Stimulated activated CD8-positive, alpha-beta memory T cell treated with anti-CD3 and anti-CD28 coated beads, Interleukin-4, amount 100 ng/mL, for 1 hour (primary cell): ENCODE results near the gene YKT6.
A peak's percentile ranks its signal among the peaks of the same experiment; 100 is the strongest.

Experiments used
- DNase-seq, 2 donors: peaks; one replicate each; pipeline ENCODE4 v3.0.0-alpha.2; 2020; ENCODE audit warnings: low read depth in 2 of 2, low spot score in 1 of 2

Gene YKT6

DNA sequence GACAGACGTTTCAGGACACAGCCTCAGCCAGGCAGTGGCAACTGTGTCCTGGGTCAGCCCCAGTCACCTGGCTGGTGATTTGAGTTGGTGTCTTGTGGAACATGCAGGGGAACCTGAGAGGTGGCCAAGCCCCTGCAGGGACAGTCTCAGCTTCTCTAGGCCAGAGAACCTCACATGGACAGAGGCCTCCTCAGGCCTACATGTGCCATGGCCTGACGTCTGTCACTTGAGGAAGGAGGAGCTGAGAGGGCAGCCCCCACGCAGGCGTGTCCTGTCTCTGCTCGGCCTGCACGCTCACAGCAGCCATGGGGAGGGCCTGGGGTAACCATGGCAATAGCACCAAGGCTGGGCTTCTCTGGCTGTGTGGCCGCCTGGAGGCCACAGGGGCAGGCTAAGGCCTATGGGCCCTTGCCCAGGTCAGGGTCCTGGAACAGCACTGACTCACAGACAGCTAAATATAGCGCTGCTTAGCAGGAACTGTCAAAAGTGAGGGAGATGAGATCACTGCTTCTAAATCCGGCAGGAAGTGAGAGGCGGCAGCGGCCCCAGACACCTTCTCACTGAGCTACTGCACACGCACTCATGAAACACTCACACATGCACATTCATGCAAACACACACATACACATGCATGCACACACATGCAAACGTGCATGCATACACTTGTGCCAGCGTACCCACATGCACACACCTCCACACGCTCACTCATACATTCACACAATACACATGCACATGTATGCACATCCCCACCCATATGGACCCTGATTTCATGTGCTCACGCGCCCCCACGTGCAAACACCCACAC is 57.0 kb downstream of the YKT6 start:
- DNase-seq: peak in 1 of 2 donors; percentile 31

DNA sequence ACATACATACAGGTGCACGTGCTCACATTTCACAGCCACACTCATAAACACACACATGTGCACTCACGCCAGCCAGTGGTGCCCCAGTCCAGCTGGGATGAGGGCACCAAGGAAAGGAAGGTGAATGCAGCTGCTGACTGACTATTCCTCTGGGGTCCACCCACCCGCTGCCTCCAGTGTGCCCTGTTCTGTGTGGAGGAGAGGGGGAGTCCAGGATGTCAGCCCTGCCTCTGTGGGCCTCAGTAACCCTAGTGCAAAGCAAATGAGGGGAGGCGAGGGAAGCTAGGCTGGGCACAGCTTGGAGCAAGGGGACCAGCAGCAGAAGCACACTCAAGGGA is 57.6 kb downstream of the YKT6 start:
- DNase-seq: no peak

DNA sequence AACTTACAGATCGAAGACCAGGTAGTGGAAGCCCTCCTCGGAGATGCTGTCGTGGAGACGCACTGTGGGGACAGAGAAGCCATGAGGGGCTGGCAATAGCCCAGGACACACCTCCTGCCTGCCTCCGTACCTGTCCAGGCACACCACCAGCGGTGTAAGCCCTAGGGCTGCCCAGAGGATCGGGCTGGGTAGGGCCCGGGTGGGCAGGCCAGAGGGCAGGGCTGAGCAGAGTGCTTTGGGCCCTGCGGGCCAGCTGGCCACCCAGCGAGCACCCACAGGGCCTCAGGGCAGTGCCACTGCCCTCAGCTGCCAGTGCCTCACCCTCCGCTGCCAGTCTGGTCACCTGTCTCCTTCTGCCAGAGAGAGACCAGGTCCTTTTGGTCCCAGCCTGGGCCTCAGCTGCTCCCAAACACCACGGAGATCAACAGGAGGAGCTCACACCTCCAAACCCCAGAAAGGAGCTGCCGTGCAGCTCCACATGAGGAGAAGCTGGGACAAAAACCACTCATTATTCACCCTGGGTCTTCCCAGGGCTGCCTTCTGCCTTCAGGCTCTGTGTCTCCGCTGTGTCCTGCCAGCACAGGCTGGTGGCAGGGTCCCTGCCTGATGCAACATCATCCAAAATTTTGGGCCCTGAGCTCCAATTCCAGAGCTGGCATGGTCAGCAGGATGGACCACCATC is 58.2 kb downstream of the YKT6 start:
- no peak for DNase-seq

DNA sequence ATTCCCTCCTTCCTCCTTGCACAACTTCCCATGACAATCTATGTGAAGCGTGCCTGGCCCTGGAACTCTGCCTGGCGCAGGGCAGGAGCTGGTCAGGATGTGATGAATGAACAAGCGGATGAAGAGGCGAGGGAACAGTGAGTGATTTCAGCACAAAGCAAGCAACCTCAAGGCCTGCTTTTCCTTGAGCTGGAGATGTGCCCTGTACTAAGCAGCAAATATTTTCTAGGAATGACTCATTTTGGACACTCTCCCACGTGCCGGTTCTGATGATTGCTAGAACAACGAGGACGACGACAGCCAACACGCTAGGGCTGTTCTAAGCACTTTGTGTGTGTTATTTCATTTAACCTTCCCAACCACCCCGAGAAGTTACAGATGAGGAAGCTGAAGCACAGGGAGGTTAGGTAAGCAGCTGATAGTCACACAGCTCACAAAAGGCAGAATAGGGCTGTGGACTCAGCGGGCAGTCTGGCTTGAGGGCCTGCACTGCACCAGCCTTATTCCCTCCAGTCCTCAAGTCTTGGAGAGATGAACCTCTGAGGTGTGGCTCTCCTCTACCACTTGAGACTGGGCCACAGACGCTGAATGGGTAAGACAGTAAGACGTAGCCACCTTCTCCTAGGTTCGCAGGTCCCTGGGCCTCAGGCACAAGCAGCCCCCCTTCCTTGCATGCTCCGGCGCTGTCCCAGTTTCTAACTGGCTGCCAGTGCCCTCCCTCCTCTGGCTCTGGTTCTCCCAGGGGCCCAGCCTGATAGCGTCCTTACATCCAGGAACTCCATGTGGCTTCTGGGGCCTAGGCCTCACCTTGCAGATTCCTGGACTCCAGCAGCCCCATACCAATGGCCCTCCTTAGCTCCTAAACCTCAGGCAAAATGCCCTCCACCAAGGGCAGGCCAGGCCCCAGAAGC is 59.0 kb downstream of the YKT6 start:
- no peak for DNase-seq

DNA sequence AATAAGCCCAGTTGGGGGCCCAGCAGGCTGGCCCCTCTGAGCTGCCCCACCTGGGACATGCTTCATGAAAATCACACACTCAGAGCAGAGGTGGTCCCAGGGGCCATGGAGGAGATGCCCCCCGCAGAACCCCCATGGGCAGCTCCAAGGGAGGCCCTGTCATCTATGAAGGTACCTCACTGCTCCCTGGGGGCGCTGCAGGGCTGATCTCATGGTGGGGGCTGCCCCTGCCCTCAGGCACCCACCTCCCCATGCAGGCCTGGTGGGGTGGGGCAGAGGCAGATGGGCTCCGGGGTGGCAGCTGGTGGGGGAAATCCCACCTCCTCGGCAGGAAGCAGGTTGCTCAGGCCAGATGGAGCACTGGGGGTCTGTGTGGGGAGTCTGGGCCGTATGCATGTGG is 60.5 kb downstream of the YKT6 start:
- no peak for DNase-seq

DNA sequence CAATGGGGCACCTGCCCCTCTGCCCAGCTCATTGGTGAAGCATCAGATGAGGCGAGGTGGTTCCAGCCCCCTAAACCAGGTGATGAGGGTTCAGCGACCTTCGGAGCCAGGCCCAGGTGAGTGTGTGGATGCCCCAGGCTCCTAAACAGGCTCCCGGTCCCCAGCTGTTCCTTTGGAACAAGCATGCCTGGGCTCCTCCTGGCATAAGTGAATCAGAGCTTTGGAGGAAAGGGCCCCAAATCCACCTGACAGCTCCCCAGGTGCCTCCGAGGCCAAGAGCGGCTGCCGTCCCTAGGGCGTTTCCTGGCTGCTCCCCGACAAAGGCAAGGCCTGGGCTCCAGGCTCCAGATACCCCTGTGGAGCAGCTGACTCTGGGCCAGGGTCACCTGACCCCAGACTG is 61.3 kb downstream of the YKT6 start:
- no peak for DNase-seq

DNA sequence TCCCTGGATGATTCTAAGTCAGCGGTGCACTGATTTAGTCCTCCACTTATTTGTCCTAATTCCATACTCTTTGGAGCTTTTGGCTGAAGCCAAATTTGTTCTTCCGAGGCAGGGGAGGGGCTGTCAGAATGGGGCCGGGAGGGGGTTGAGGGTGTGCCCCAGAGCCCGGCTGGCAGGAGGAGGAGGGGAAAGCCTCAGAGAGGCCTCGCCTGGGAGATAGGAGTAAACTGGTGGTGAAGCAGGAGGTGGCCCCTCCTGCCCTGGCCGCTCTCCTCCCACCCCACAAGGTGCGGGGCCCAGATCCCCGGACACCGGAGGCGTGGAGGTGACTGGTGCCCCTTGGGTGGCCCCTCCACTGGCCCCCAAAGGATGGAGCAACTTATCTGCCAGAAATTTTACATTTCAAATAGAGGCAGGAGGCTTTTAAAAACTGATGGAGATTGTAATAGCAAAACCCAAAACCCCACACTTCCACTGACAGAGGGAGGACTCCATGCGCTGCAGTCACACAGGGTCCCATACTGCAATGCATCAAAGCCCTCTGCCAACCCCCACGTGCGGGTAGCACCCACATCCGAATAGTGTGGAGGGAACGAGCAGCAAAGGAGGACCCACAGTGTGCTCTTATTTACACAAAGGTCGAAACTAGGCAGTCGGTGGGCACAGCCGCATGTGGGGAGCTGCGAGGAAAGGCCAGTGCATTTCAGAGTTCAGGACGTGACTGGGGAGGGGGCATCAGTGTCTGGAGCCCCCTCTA is 62.7 kb downstream of the YKT6 start:
- no peak for DNase-seq
